ENCODE data around the gene UQCC3.

UQCC3 gene

DNA sequence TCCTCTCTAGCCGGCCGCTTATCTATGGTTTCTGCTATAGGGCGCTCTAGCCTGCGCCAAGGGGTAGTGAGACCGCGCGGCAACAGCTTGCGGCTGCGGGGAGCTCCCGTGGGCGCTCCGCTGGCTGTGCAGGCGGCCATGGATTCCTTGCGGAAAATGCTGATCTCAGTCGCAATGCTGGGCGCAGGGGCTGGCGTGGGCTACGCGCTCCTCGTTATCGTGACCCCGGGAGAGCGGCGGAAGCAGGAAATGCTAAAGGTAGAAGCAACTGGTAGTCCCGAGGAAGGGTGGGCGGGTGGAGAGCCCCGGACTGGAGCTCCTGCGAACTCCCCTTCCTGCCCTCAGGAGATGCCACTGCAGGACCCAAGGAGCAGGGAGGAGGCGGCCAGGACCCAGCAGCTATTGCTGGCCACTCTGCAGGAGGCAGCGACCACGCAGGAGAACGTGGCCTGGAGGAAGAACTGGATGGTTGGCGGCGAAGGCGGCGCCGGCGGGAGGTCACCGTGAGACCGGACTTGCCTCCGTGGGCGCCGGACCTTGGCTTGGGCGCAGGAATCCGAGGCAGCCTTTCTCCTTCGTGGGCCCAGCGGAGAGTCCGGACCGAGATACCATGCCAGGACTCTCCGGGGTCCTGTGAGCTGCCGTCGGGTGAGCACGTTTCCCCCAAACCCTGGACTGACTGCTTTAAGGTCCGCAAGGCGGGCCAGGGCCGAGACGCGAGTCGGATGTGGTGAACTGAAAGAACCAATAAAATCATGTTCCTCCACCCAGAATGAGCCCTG, at the start of gene UQCC3, which contains the start of gene LBHD1:
TSS of gene UQCC3 (plus strand) at position 66 of the 782 bp plus-strand sequence. CDS start at position 139, 73 bp downstream.
TSS of gene LBHD1 (minus strand) at position 660 of the 782 bp plus-strand sequence. CDS start 2,236 bp downstream, outside the sequence.
- peak; percentile 53 for DNase-seq (ENCODE audit: extremely low read depth, low read depth)

DNA sequence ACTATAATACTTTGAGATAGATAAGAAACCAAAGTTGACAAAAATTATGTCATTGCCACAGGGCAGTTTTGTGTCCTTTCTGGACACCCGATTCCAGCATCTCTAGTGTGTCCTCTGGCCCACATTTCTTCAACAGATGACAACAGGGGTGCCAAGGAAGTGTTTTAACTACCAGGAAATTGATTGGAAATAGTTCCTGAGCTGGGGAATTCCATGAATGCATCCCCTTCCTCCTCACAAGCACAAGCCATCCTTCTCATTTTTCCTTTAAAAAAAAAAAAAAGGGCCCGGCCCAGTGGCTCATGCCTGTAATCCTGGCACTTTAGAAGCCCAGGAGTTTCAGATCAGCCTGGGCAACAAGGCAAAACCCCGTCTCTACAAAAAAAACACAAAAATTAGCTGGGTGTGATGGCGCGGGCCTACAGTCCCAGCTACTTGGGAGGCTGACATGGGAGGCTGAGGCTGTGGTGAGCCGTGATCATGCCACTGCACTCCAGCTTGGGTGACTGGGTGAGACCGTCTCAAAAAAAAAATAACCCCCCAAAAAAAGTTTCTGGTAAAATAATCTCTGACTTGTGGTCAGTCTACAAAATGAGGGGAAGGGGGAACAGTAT, 48.9 kb upstream of the UQCC3 start:
- no peak for TF ChIP-seq CTCF (IDR thresholded peaks at IDR 0.05; ENCODE audit: low read depth, low read length)
- no peak for DNase-seq (ENCODE audit: extremely low read depth, low read depth)

More for the DNA sequence above, at the start of gene UQCC3, which contains the start of gene LBHD1:
- TF ChIP-seq CTCF (IDR thresholded peaks at IDR 0.05; ENCODE audit: low read depth, low read length), result no peak

- no peak for DNase-seq (ENCODE audit: extremely low read depth, low read depth)
- TF ChIP-seq CTCF (IDR thresholded peaks at IDR 0.05; ENCODE audit: low read depth, low read length), result no peak; the same call in 1 of the 2 replicates
Observed at GRCh38 chr11:62627713-62628112, 43.8 kb upstream of the UQCC3 start.

DNA sequence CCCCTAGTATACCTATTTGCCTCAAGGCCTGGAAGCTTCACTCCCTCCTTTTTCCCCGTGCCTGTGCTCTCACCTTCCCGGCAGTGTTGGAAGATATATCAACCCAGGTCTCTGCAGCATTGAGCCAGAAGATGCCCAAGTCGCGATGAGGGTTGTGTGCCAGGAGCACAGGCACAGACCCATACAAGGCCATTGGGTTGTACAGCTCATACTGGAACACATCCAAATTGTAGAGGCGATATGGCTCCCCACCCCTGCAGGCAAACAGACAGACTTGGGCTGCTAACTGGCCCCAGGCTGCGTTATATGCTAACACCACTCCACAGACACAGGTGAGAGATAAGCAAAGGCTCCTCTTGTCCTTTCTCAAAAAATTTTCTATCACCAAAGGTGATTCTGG, 39.0 kb upstream of the UQCC3 start:
- TF ChIP-seq CTCF (IDR thresholded peaks at IDR 0.05; ENCODE audit: low read depth, low read length), result no peak
- no peak for DNase-seq (ENCODE audit: extremely low read depth, low read depth)

DNA sequence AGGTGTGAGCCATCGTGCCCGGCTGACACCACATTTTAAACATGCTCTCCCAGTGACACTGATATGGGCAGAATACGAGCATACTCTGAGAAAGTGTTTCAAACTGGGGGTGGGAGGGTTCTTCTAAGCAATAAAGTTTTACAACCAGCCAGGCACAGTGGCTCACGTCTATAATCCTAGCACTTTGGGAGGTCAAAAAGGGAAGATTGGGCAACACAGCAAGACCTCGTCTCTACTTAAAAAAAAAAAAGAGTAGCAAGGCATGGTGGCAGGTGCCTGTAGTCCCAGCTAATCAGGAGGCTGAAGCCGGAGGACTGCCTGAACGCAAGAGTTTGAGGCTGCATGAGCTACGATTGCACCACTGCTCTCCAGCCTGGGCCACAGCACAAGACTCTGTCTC, 27.3 kb upstream of the UQCC3 start:
- DNase-seq (ENCODE audit: extremely low read depth, low read depth), result no peak
- no peak for TF ChIP-seq CTCF (IDR thresholded peaks at IDR 0.05; ENCODE audit: low read depth, low read length)

GRCh38 chr11:62645671-62645945, 25.9 kb upstream of the UQCC3 start:
- DNase-seq (ENCODE audit: extremely low read depth, low read depth), result no peak
- TF ChIP-seq CTCF (IDR thresholded peaks at IDR 0.05; ENCODE audit: low read depth, low read length), result no peak
